H9 (cell line): ENCODE results near the gene CTIF. TPM values are rescaled to one million over a fixed set of nuclear protein-coding genes. Genes with fewer than 3 reads are reported as not detected.

Experiments used
- DNase-seq: peaks from one replicate; pipeline ENCODE4 v3.0.0-alpha.2; 2017
- H2AFZ ChIP-seq: one replicate; pipeline ENCODE4 v1.6.1; 2013; ENCODE audit warnings: mild to moderate bottlenecking, low read length, control low read depth, moderate library complexity
- H2AK5ac ChIP-seq: 2 replicates; pipeline ENCODE4 v1.6.1; 2013; ENCODE audit warnings: low read length, control low read depth, mixed read lengths; ENCODE audit not compliant: insufficient read length
- H2BK120ac ChIP-seq: one replicate; pipeline ENCODE4 v1.6.1; 2013; ENCODE audit warnings: low read depth, mild to moderate bottlenecking, low read length, control low read depth, inconsistent platforms; ENCODE audit not compliant: poor library complexity, severe bottlenecking
- H2BK12ac ChIP-seq: 2 replicates; pipeline ENCODE4 v1.6.1; 2013; ENCODE audit warnings: low read length, control low read depth, mixed read lengths, low read depth; ENCODE audit not compliant: insufficient read length
- H2BK15ac ChIP-seq: 2 replicates; pipeline ENCODE4 v1.6.1; 2013; ENCODE audit warnings: low read depth, low read length, control low read depth
- H2BK20ac ChIP-seq: one replicate; pipeline ENCODE4 v1.6.1; 2013; ENCODE audit warnings: low read depth, mild to moderate bottlenecking, low read length, control low read depth, inconsistent platforms; ENCODE audit not compliant: poor library complexity, severe bottlenecking
- H2BK5ac ChIP-seq: 2 replicates; pipeline ENCODE4 v1.6.1; 2013; ENCODE audit warnings: low read length, control low read depth, mixed read lengths; ENCODE audit not compliant: insufficient read length
- H3K14ac ChIP-seq: 2 replicates; pipeline ENCODE4 v1.6.1; 2013; ENCODE audit warnings: low read length, control low read depth; ENCODE audit not compliant: insufficient read depth
- H3K18ac ChIP-seq: 2 replicates; pipeline ENCODE4 v1.6.1; 2013; ENCODE audit warnings: low read depth, mild to moderate bottlenecking, mixed read lengths, low read length, control low read depth; ENCODE audit not compliant: insufficient read length
- H3K23ac ChIP-seq: 2 replicates; pipeline ENCODE4 v1.6.1; 2013; ENCODE audit warnings: low read length, control low read depth, mixed read lengths, low read depth; ENCODE audit not compliant: insufficient read length
- H3K23me2 ChIP-seq: 2 replicates; pipeline ENCODE4 v1.6.1; 2013; ENCODE audit warnings: low read depth, mild to moderate bottlenecking, mixed read lengths, low read length, control low read depth; ENCODE audit not compliant: insufficient read length, poor library complexity, severe bottlenecking
- H3K27ac ChIP-seq: 2 replicates; pipeline ENCODE4 v1.5.1; 2013; ENCODE audit warnings: low read length, control low read depth, mixed read lengths, low read depth; ENCODE audit not compliant: insufficient read length
- H3K27me3 ChIP-seq: 2 replicates; pipeline ENCODE4 v1.6.1; 2013; ENCODE audit warnings: low read length, control low read depth, inconsistent platforms; ENCODE audit not compliant: insufficient read depth
- H3K4ac ChIP-seq: 2 replicates; pipeline ENCODE4 v1.6.1; 2013; ENCODE audit warnings: low read depth, mild to moderate bottlenecking, control low read depth, inconsistent platforms, low read length, moderate library complexity
- H3K4me1 ChIP-seq: 2 replicates; pipeline ENCODE4 v1.6.1; 2013; ENCODE audit warnings: low read length, control low read depth, inconsistent platforms; ENCODE audit not compliant: insufficient read depth
- H3K4me2 ChIP-seq: 2 replicates; pipeline ENCODE4 v1.6.1; 2013; ENCODE audit warnings: low read length, control low read depth, mixed read lengths; ENCODE audit not compliant: insufficient read length, insufficient read depth
- H3K56ac ChIP-seq: 2 replicates; pipeline ENCODE4 v1.6.1; 2013; ENCODE audit warnings: low read depth, mild to moderate bottlenecking, mixed read lengths, low read length, control low read depth; ENCODE audit not compliant: insufficient read length
- H3K79me1 ChIP-seq: 2 replicates; pipeline ENCODE4 v1.6.1; 2013; ENCODE audit warnings: low read depth, mild to moderate bottlenecking, moderate library complexity, low read length, control low read depth, inconsistent platforms; ENCODE audit not compliant: insufficient read depth, poor library complexity, severe bottlenecking
- H3K79me2 ChIP-seq: 2 replicates; pipeline ENCODE4 v1.6.1; 2013; ENCODE audit warnings: low read length, control low read depth, inconsistent platforms; ENCODE audit not compliant: insufficient read depth
- H3K9ac ChIP-seq: 2 replicates; pipeline ENCODE4 v1.6.1; 2013; ENCODE audit warnings: low read length, control low read depth, mixed read lengths; ENCODE audit not compliant: insufficient read length; ENCODE audit errors: extremely low read depth
- H3K9me3 ChIP-seq: one replicate; pipeline ENCODE4 v1.6.1; 2013; ENCODE audit warnings: low read depth, low read length, inconsistent platforms; ENCODE audit not compliant: control insufficient read depth
- H3T11ph ChIP-seq: one replicate; pipeline ENCODE4 v1.6.1; 2013; ENCODE audit warnings: mild to moderate bottlenecking, low read length, control low read depth, inconsistent platforms
- H4K20me1 ChIP-seq: one replicate; pipeline ENCODE4 v1.6.1; 2013; ENCODE audit not compliant: control insufficient read depth, insufficient read length, insufficient read depth
- H4K5ac ChIP-seq: 2 replicates; pipeline ENCODE4 v1.6.1; 2013; ENCODE audit warnings: low read depth, mild to moderate bottlenecking, mixed read lengths, low read length, control low read depth; ENCODE audit not compliant: insufficient read length
- H4K8ac ChIP-seq: replicated peaks from 2 replicates; pipeline ENCODE4 v1.6.1; 2013; ENCODE audit warnings: low read length, control low read depth, mixed read lengths, low read depth; ENCODE audit not compliant: insufficient read length
- H4K91ac ChIP-seq: 2 replicates; pipeline ENCODE4 v1.6.1; 2013; ENCODE audit warnings: low read depth, mild to moderate bottlenecking, moderate library complexity, mixed read lengths, low read length, control low read depth; ENCODE audit not compliant: insufficient read length
- H3K27ac Mint-ChIP-seq, 3 experiments: 2 replicates in 2 of 3; 3 replicates in 1 of 3; pipeline ENCODE4 v1.8.0; 2020 to 2021; ENCODE audit warnings: mixed read lengths in 3 of 3, mild to moderate bottlenecking in 1 of 3, moderate library complexity in 1 of 3
- H3K27me3 Mint-ChIP-seq: 2 replicates; pipeline ENCODE4 v1.8.0; 2021; ENCODE audit warnings: low read depth, mild to moderate bottlenecking, moderate library complexity, mixed read lengths
- H3K36me3 Mint-ChIP-seq, 3 experiments: 2 replicates in 2 of 3; 3 replicates in 1 of 3; pipeline ENCODE4 v1.8.0; 2020 to 2021; ENCODE audit warnings: low read depth in 3 of 3, mixed read lengths in 3 of 3; ENCODE audit not compliant: insufficient read depth in 1 of 3
- H3K4me1 Mint-ChIP-seq, 2 experiments: 2 replicates each; pipeline ENCODE4 v1.8.0; 2020; ENCODE audit warnings: mixed read lengths in 2 of 2
- H3K4me3 Mint-ChIP-seq, 2 experiments: 2 replicates in 1 of 2; 3 replicates in 1 of 2; pipeline ENCODE4 v1.8.0; 2020 to 2021; ENCODE audit warnings: mild to moderate bottlenecking in 2 of 2, mixed read lengths in 2 of 2, moderate library complexity in 1 of 2
- H3K9me3 Mint-ChIP-seq, 2 experiments: 2 replicates in 1 of 2; 3 replicates in 1 of 2; pipeline ENCODE4 v1.8.0; 2020; ENCODE audit warnings: mild to moderate bottlenecking in 2 of 2, mixed read lengths in 2 of 2, moderate library complexity in 1 of 2
- WGBS: extraction: QIAGEN DNeasy Blood & Tissue Kit; methylation state at CpG from one replicate; pipeline ENCODE4 v1.1.7; 2013; ENCODE audit warnings: missing lambda C conversion rate, low lambda C conversion rate, mixed read lengths; ENCODE audit not compliant: insufficient read length; ENCODE audit errors: extremely low coverage; 5-methylcytosine and 5-hydroxymethylcytosine counted together
- total RNA-seq: library from RNA; stranded (reverse); gene quantifications from 2 replicates; pipeline ENCODE4 v1.2.1, GENCODE V29; 2021
- TF ChIP-seq, protein P1 (sequence below): fragments of 200-600 bp; sonication (generic); conservative IDR thresholded peaks from 3 replicates; pipeline ENCODE4 v1.8.0; 2021; ENCODE audit warnings: antibody characterized with exemption, mild to moderate bottlenecking

The CTIF gene
- total RNA-seq, 1 experiment from 2014 or later, result 15.8 TPM

DNA sequence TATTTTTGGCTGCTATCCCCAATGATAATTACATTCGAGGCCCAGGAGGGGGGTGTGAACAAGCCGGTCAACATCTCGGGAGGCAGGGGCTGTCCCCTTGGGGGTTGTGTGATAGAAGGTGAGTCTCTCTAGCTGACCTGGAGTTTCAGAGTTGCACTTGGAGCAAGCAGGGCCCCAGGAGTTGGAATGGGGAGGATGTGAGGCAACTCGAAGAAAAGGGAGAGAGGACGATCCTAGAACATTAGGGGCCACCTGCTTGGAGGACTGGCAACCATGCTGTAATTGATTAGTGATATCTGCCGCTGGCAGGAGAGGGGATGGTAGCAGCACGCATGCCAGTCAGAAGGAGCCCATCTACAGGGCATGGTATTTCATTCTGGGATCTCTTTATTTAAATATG is 122.6 kb downstream of the CTIF start:
- no peak overlapping the region for H3T11ph ChIP-seq
- H3K23me2 ChIP-seq, result no peaks in the 10 kb centered on the region
- Mint-ChIP-seq H3K4me1 (peaks cover 15 to 17% of the 10 kb centered on the region in 2 experiments), H3K27me3 (no peaks in the 10 kb centered on the region), H3K27ac (no peak overlapping the region), H3K9me3 (peaks cover 10% of the 10 kb centered on the region in 2 experiments), H3K4me3 (no peak overlapping the region), H3K36me3 (peaks cover 12 to 15% (median 13%) of the 10 kb centered on the region in 3 experiments)
- no peak overlapping the region for H3K56ac ChIP-seq
- H4K5ac ChIP-seq, result no peak overlapping the region
- H3K4me2 ChIP-seq, result no peak overlapping the region
- no peaks in the 10 kb centered on the region for H3K79me1 ChIP-seq
- H3K4me1 ChIP-seq, result no peaks in the 10 kb centered on the region
- no peak overlapping the region for H3K23ac ChIP-seq
- H3K4ac ChIP-seq, result no peak overlapping the region
- no peak overlapping the region for H2BK20ac ChIP-seq
- no peak overlapping the region for H3K18ac ChIP-seq
- H3K9me3 ChIP-seq, result peaks cover 8% of the 10 kb centered on the region
- H3K27ac ChIP-seq, result no peak overlapping the region
- H4K8ac ChIP-seq, result no peak overlapping the region
- no peak for DNase-seq
- H4K20me1 ChIP-seq, result no peaks in the 10 kb centered on the region
- TF ChIP-seq, protein P1, sequence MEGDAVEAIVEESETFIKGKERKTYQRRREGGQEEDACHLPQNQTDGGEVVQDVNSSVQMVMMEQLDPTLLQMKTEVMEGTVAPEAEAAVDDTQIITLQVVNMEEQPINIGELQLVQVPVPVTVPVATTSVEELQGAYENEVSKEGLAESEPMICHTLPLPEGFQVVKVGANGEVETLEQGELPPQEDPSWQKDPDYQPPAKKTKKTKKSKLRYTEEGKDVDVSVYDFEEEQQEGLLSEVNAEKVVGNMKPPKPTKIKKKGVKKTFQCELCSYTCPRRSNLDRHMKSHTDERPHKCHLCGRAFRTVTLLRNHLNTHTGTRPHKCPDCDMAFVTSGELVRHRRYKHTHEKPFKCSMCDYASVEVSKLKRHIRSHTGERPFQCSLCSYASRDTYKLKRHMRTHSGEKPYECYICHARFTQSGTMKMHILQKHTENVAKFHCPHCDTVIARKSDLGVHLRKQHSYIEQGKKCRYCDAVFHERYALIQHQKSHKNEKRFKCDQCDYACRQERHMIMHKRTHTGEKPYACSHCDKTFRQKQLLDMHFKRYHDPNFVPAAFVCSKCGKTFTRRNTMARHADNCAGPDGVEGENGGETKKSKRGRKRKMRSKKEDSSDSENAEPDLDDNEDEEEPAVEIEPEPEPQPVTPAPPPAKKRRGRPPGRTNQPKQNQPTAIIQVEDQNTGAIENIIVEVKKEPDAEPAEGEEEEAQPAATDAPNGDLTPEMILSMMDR, result no peak
- no peak overlapping the region for H2BK15ac ChIP-seq
- no peak overlapping the region for H2BK12ac ChIP-seq
- H4K91ac ChIP-seq, result no peak overlapping the region
- no peak overlapping the region for H2AFZ ChIP-seq
- H3K79me2 ChIP-seq, result no peaks in the 10 kb centered on the region; the same call in 1 of the 2 replicates
- no peaks in the 10 kb centered on the region for H3K27me3 ChIP-seq
- H3K14ac ChIP-seq, result no peak overlapping the region
- no CpG with 5 or more reads among the region's 7 CpGs for WGBS
- no peak overlapping the region for H2AK5ac ChIP-seq
- H3K9ac ChIP-seq, result no peak overlapping the region
- no peak overlapping the region for H2BK5ac ChIP-seq
- H2BK120ac ChIP-seq, result no peak overlapping the region
